GM21576 (cell line): ENCODE results near the gene OSTN.
"Not testable (repeated sequence)": the region's sequence is repeated elsewhere in the genome, so short reads cannot be mapped to it uniquely, and the experiment has no call there.

ENCODE experiments used
- ATAC-seq: cut with Tn5 transposase; IDR thresholded peaks from one replicate; pipeline ENCODE4 v1.9.1; 2021; ENCODE audit warnings: mild to moderate bottlenecking, moderate library complexity; ENCODE audit not compliant: unreplicated experiment

Gene OSTN

GRCh38 chr3:191198932-191199331 lies at the start of gene OSTN:
TSS of gene OSTN (plus strand) at chr3:191199241. CDS start at chr3:191212533, 13,292 bp downstream.
- ATAC-seq: no peak

GRCh38 chr3:191151653-191152052 lies 47.4 kb upstream of the OSTN start:
- no peak for ATAC-seq

GRCh38 chr3:191154827-191155226 lies 44.2 kb upstream of the OSTN start:
- no peak for ATAC-seq

GRCh38 chr3:191158247-191158646 lies 40.8 kb upstream of the OSTN start:
- ATAC-seq: no peak

- ATAC-seq: no peak
These were observed 40.2 kb upstream of the OSTN start for GRCh38 chr3:191158815-191159214.

GRCh38 chr3:191165802-191166201 lies 33.2 kb upstream of the OSTN start:
- no peak for ATAC-seq

- ATAC-seq: no peak
These were observed 32.7 kb upstream of the OSTN start for GRCh38 chr3:191166368-191166767.

- no peak for ATAC-seq
These were observed 29.5 kb upstream of the OSTN start for GRCh38 chr3:191169566-191169965.

- no peak for ATAC-seq
These were observed 28.9 kb upstream of the OSTN start for GRCh38 chr3:191170097-191170496.

- no peak for ATAC-seq
These were observed 23.9 kb upstream of the OSTN start for GRCh38 chr3:191175102-191175501.

GRCh38 chr3:191176038-191176785 lies 22.8 kb upstream of the OSTN start:
- ATAC-seq: no peak

GRCh38 chr3:191185382-191185781 lies 13.7 kb upstream of the OSTN start:
- not testable (repeated sequence) for ATAC-seq

- not testable (repeated sequence) for ATAC-seq
These were observed 10.8 kb upstream of the OSTN start for GRCh38 chr3:191188246-191188645.

- ATAC-seq: not testable (repeated sequence)
These were observed 6.8 kb upstream of the OSTN start for GRCh38 chr3:191192270-191192669.

GRCh38 chr3:191192941-191193340 lies 6.1 kb upstream of the OSTN start:
- no peak for ATAC-seq

- no peak for ATAC-seq
These were observed 1.2 kb upstream of the OSTN start for GRCh38 chr3:191197761-191198306.

- ATAC-seq: no peak
These were observed 561 bp upstream of the OSTN start for GRCh38 chr3:191198480-191198879.

- ATAC-seq: no peak
These were observed 11.0 kb downstream of the OSTN start for GRCh38 chr3:191210032-191210431.

- ATAC-seq: no peak
These were observed 17.5 kb downstream of the OSTN start for GRCh38 chr3:191216510-191216909.

GRCh38 chr3:191217301-191217700 lies 18.3 kb downstream of the OSTN start:
- no peak for ATAC-seq

- no peak for ATAC-seq
These were observed 21.9 kb downstream of the OSTN start for GRCh38 chr3:191220908-191221307.

- ATAC-seq: no peak
These were observed 22.6 kb downstream of the OSTN start for GRCh38 chr3:191221638-191222037.

- ATAC-seq: no peak
These were observed 28.5 kb downstream of the OSTN start for GRCh38 chr3:191227541-191227940.
